Stomach (tissue), 9 donors: ENCODE measurements around the gene ENPP4. TPM values are rescaled to one million over a fixed set of nuclear protein-coding genes. Genes with fewer than 3 reads are reported as not detected.

Source experiments
- DNase-seq, 2 donors: peaks; one replicate each; pipeline versions ENCODE4 v3.0.0 to v3.0.0-alpha.2; 2013 to 2019
- H3K27ac ChIP-seq, 5 donors: fragments of 200-600 bp in 4 of 5; sonication (generic) in 4 of 5; one replicate each; pipeline ENCODE4 v1.5.1; 2013 to 2019; ENCODE audit warnings: mild to moderate bottlenecking in 1 of 5, moderate library complexity in 1 of 5
- H3K27me3 ChIP-seq, 3 donors: fragments of 200-600 bp; sonication (generic); one replicate each; pipeline ENCODE4 v1.5.1; 2017 to 2019; ENCODE audit warnings: mixed run types in 1 of 3
- H3K36me3 ChIP-seq, 4 donors: fragments of 200-600 bp; sonication (generic); 1 replicate in 3 of 4; 2 replicates in 1 of 4; pipeline ENCODE4 v1.5.1; 2016 to 2019
- H3K4me1 ChIP-seq, 4 donors: fragments of 200-600 bp; sonication (generic); one replicate each; pipeline ENCODE4 v1.5.1; 2016 to 2019
- H3K4me3 ChIP-seq, 4 donors: fragments of 200-600 bp; sonication (generic) in 3 of 4; one replicate each; pipeline ENCODE4 v1.5.1; 2016 to 2019; ENCODE audit warnings: mild to moderate bottlenecking in 1 of 4
- H3K9me3 ChIP-seq, 4 donors: fragments of 200-600 bp; sonication (generic); one replicate each; pipeline ENCODE4 v1.5.1; 2016 to 2019
- EP300 ChIP-seq: sonication (generic); formaldehyde crosslinking; IDR thresholded peaks from one replicate; pipeline ENCODE4 v1.6.1; 2017; ENCODE audit warnings: antibody characterized with exemption
- POLR2A ChIP-seq, 4 donors: fragments of 450-650 bp; IDR thresholded peaks; one replicate each; pipeline ENCODE4 v1.6.1; 2016; ENCODE audit warnings: antibody characterized with exemption in 4 of 4, control low read depth in 2 of 4, mild to moderate bottlenecking in 1 of 4, moderate library complexity in 1 of 4
- POLR2AphosphoS5 ChIP-seq, 3 donors: sonication (generic); formaldehyde crosslinking; IDR thresholded peaks; one replicate each; pipeline ENCODE4 v1.6.1; 2016; ENCODE audit warnings: antibody characterized with exemption in 3 of 3
- WGBS, 5 donors: extraction: QIAGEN DNeasy Blood & Tissue Kit in 3 of 5; methylation state at CpG; one replicate each; pipeline versions ENCODE4 v1.1.5 to v1.1.7; 2013 to 2018; 5-methylcytosine and 5-hydroxymethylcytosine counted together
- intact Hi-C: fragments of 100-400 bp; cut with DNase I; formaldehyde crosslinking; loops from one replicate; pipeline ENCODE4 v1.15.1; 2023; ENCODE audit warnings: low total_unique reads
- polyA plus RNA-seq, 3 donors: library from polyadenylated mRNA; stranded (reverse); fragments of 200-250 nt; gene quantifications; one replicate each; pipeline ENCODE4 v1.2.3, GENCODE V29; 2013
- total RNA-seq, 5 donors: library from RNA; depleted of rRNA; stranded (reverse); fragments of >200 nt; gene quantifications; one replicate each; pipeline versions ENCODE4 v1.1.0 to v1.2.3, GENCODE V29; 2014 to 2016
- TF ChIP-seq, protein P1 (sequence below), 7 experiments: fragments of 450-650 bp in 4 of 7; fragments of 200-600 bp in 3 of 7; sonication (generic) in 3 of 7; IDR thresholded peaks; one replicate each; pipeline ENCODE4 v1.5.1; 2016 to 2019; ENCODE audit warnings: antibody characterized with exemption in 7 of 7, control low read depth in 2 of 7, mild to moderate bottlenecking in 1 of 7
- donor health status: healthy with polysubstance abuse.
- donor health status: Bipolar disorder and iron deficiency.
- donor health status: healthy.

The ENPP4 gene
- total and polyA plus RNA-seq, 8 donors = 2.3 to 24.6 (median 6.4) TPM

GRCh38 chr6:46090115-46091079 lies 39.4 kb upstream of the ENPP4 start:
- no peak for TF ChIP-seq POLR2A (IDR thresholded peaks at IDR 0.05)
- TF ChIP-seq, protein P1, sequence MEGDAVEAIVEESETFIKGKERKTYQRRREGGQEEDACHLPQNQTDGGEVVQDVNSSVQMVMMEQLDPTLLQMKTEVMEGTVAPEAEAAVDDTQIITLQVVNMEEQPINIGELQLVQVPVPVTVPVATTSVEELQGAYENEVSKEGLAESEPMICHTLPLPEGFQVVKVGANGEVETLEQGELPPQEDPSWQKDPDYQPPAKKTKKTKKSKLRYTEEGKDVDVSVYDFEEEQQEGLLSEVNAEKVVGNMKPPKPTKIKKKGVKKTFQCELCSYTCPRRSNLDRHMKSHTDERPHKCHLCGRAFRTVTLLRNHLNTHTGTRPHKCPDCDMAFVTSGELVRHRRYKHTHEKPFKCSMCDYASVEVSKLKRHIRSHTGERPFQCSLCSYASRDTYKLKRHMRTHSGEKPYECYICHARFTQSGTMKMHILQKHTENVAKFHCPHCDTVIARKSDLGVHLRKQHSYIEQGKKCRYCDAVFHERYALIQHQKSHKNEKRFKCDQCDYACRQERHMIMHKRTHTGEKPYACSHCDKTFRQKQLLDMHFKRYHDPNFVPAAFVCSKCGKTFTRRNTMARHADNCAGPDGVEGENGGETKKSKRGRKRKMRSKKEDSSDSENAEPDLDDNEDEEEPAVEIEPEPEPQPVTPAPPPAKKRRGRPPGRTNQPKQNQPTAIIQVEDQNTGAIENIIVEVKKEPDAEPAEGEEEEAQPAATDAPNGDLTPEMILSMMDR (IDR thresholded peaks at IDR 0.05) = peak in 5 of 7 experiments; percentile 39 to 86 (median 74)
- H3K27me3 ChIP-seq = peaks cover 0 to 36% (median 4%) of the 10 kb centered on the region in 3 donors
- intact Hi-C loops = loop anchor here (10.0 kb wide), 1 partner anchor 314 kb away; no protein-coding TSS in a partner anchor
- H3K4me3 ChIP-seq = no peak overlapping the region
- peak; percentile 66 to 85 for DNase-seq
- WGBS, 5 donors = 37 to 39% (median 39%) methylated on average over 10 of the region's 10 CpGs
- H3K27ac ChIP-seq = no peak overlapping the region
- no peaks in the 10 kb centered on the region for H3K4me1 ChIP-seq
- no peaks in the 10 kb centered on the region for H3K36me3 ChIP-seq
- peaks cover 5 to 21% (median 11%) of the 10 kb centered on the region in 4 donors for H3K9me3 ChIP-seq

- TF ChIP-seq EP300 = no peak
- TF ChIP-seq POLR2AphosphoS5 (IDR thresholded peaks at IDR 0.05) = no peak
- TF ChIP-seq, protein P1 (IDR thresholded peaks at IDR 0.05) = no peak
- H3K4me3 ChIP-seq = no peak overlapping the region
- WGBS, 5 donors = 92 to 100% (median 95%) methylated on average over 1 of the region's 1 CpG
- H3K27me3 ChIP-seq = peaks cover 0 to 29% (median 4%) of the 10 kb centered on the region in 3 donors
- H3K9me3 ChIP-seq = peaks cover 5 to 22% (median 13%) of the 10 kb centered on the region in 4 donors
- no peak overlapping the region for H3K27ac ChIP-seq
- intact Hi-C loops = loop anchor here (10.0 kb wide), 1 partner anchor 314 kb away; no protein-coding TSS in a partner anchor
- H3K36me3 ChIP-seq = no peaks in the 10 kb centered on the region
- DNase-seq = no peak
- no peaks in the 10 kb centered on the region for H3K4me1 ChIP-seq
Measured at GRCh38 chr6:46091080-46091478, 38.7 kb upstream of the ENPP4 start.

- no peak overlapping the region for H3K4me3 ChIP-seq
- no peak for DNase-seq
- intact Hi-C loops = loop anchor here (10.0 kb wide), 1 partner anchor 310 kb away; no protein-coding TSS in a partner anchor
- WGBS, 5 donors = 93 to 99% (median 98%) methylated on average over 2 of the region's 2 CpGs
- no peak overlapping the region for H3K27ac ChIP-seq
- H3K27me3 ChIP-seq = no peaks in the 10 kb centered on the region
- TF ChIP-seq POLR2A (IDR thresholded peaks at IDR 0.05) (no peak), EP300 (no peak)
- H3K9me3 ChIP-seq = peaks cover 5 to 23% (median 13%) of the 10 kb centered on the region in 4 donors
- H3K36me3 ChIP-seq = no peaks in the 10 kb centered on the region
- H3K4me1 ChIP-seq = peaks cover 0 to 14% (median 3%) of the 10 kb centered on the region in 4 donors
Measured at GRCh38 chr6:46095251-46095650, 34.5 kb upstream of the ENPP4 start.

GRCh38 chr6:46097366-46097765 lies 32.4 kb upstream of the ENPP4 start:
- H3K27me3 ChIP-seq = no peaks in the 10 kb centered on the region
- no peak for DNase-seq
- no peaks in the 10 kb centered on the region for H3K36me3 ChIP-seq
- intact Hi-C loops = loop anchor here (10.0 kb wide), 1 partner anchor 307 kb away; no protein-coding TSS in a partner anchor
- H3K9me3 ChIP-seq = peaks cover 5 to 23% (median 13%) of the 10 kb centered on the region in 4 donors
- no peak overlapping the region for H3K27ac ChIP-seq
- no peak overlapping the region for H3K4me3 ChIP-seq
- peaks cover 0 to 14% (median 3%) of the 10 kb centered on the region in 4 donors for H3K4me1 ChIP-seq
- TF ChIP-seq EP300 (no peak), POLR2A (IDR thresholded peaks at IDR 0.05) (no peak), POLR2AphosphoS5 (IDR thresholded peaks at IDR 0.05) (no peak)
- TF ChIP-seq, protein P1 (IDR thresholded peaks at IDR 0.05) = no peak
